ENCODE results near the gene CDC42EP1. TPM values are rescaled to one million over a fixed set of nuclear protein-coding genes. Genes with fewer than 3 reads are reported as not detected.

The CDC42EP1 gene
- total and polyA plus RNA-seq, 2 donors (not counting 3 experiments of a cell fraction or from before 2014, with no cell fraction given), result 82.2 to 141 TPM

DNA sequence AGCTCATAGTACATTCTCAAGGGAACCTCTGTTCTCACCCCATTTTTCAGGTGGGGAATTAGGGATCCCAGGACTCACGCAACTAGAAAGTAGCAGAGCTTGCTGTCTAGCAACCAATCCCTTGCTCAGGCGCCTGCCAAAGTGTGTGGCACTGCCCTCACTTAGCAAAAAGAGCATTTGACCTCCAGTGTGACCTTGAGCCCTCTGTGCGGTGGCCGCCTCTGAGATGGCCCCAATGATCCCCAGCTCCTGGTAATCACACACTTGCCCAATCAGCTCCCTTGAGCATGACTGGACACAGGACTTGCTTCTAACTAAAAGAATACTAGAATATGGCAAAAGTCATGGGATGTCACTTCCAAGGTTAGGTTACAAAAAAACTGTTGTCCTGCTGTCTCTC is 22.2 kb downstream of the CDC42EP1 start:
- ChIA-PET POLR2A (no interaction called here), CTCF (interaction anchor here (1.0 to 8.6 kb wide), 5 partner anchors 9 to 42 kb away, joined by 4 to 73 read pairs (median 6); no protein-coding TSS in a partner anchor)
- H3K4me3 ChIP-seq (replicated peaks in 1 of 3; ENCODE audit: insufficient read depth in 1 of 3, low read depth in 1 of 3, low read length in 3 of 3), result no peak overlapping the region

More for the DNA sequence above, 22.2 kb downstream of the CDC42EP1 start:
- dilution Hi-C loops (cut with MboI; ENCODE audit: extremely low pct_ligation_motif_present, low sequenced_read_pairs), result no loop called here
- Histone ChIP-seq H3K4me2 (ENCODE audit: insufficient read depth, low read length) (no peak overlapping the region), H3K36me3 (ENCODE audit: control insufficient read depth in 2 of 2, extremely low read depth in 1 of 2, insufficient read depth in 2 of 2, low read length in 2 of 2) (no peaks in the 10 kb centered on the region), H3K79me2 (ENCODE audit: control insufficient read depth, insufficient read depth, low read length) (no peaks in the 10 kb centered on the region), H4K20me1 (replicated peaks; ENCODE audit: control insufficient read depth, extremely low read depth, insufficient read depth, low read length) (no peaks in the 10 kb centered on the region), H3K4me1 (ENCODE audit: control insufficient read depth, extremely low read depth, insufficient read depth, low read length) (no peaks in the 10 kb centered on the region), H2AFZ (ENCODE audit: low read depth, low read length) (no peak overlapping the region), H3K9ac (replicated peaks; ENCODE audit: extremely low read depth, insufficient read depth, low read length) (no peak overlapping the region), H3K9me3 (replicated peaks; ENCODE audit: control insufficient read depth, insufficient read depth, low read length) (no peaks in the 10 kb centered on the region), H3K27me3 (ENCODE audit: control insufficient read depth in 2 of 2, insufficient read depth in 2 of 2, low read length in 2 of 2) (peaks cover 4% of the 10 kb centered on the region in 2 experiments), H3K27ac (ENCODE audit: insufficient read depth, low read depth, low read length) (no peak overlapping the region), H3K9me1 (replicated peaks; ENCODE audit: control insufficient read depth, extremely low read depth, insufficient read depth, low read length) (no peaks in the 10 kb centered on the region)
- TF ChIP-seq POLR2A (IDR thresholded peaks at IDR 0.05; ENCODE audit: low read depth, low read length) (no peak), MYC (IDR thresholded peaks at IDR 0.05; ENCODE audit: low read depth, low read length) (no peak), POLR2AphosphoS5 (IDR thresholded peaks at IDR 0.05; ENCODE audit: insufficient read depth, low read depth, low read length) (no peak), GATA2 (IDR thresholded peaks at IDR 0.05; ENCODE audit: insufficient read depth, insufficient read length, low read depth, low read length) (no peak), JUN (IDR thresholded peaks at IDR 0.05; ENCODE audit: borderline replicate concordance, insufficient read depth, insufficient read length, low read depth) (no peak), EZH2 (IDR thresholded peaks at IDR 0.05; ENCODE audit: borderline replicate concordance, low read depth, low read length, severe bottlenecking) (no peak), FOS (IDR thresholded peaks at IDR 0.05; ENCODE audit: borderline replicate concordance, insufficient read depth, low read length) (no peak)
- TF ChIP-seq, protein P1, sequence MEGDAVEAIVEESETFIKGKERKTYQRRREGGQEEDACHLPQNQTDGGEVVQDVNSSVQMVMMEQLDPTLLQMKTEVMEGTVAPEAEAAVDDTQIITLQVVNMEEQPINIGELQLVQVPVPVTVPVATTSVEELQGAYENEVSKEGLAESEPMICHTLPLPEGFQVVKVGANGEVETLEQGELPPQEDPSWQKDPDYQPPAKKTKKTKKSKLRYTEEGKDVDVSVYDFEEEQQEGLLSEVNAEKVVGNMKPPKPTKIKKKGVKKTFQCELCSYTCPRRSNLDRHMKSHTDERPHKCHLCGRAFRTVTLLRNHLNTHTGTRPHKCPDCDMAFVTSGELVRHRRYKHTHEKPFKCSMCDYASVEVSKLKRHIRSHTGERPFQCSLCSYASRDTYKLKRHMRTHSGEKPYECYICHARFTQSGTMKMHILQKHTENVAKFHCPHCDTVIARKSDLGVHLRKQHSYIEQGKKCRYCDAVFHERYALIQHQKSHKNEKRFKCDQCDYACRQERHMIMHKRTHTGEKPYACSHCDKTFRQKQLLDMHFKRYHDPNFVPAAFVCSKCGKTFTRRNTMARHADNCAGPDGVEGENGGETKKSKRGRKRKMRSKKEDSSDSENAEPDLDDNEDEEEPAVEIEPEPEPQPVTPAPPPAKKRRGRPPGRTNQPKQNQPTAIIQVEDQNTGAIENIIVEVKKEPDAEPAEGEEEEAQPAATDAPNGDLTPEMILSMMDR (IDR thresholded peaks at IDR 0.05; ENCODE audit: extremely low read depth in 1 of 2, insufficient read depth in 1 of 2, low read depth in 1 of 2, low read length in 2 of 2), result no peak
- TF ChIP-seq, protein P2, sequence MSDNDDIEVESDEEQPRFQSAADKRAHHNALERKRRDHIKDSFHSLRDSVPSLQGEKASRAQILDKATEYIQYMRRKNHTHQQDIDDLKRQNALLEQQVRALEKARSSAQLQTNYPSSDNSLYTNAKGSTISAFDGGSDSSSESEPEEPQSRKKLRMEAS (IDR thresholded peaks at IDR 0.05; ENCODE audit: insufficient read depth, insufficient read length), result no peak
- FAIRE-seq, result no peak
- intact Hi-C loops (cut with micrococcal nuclease), result no loop called here
- BruUV-seq (replicated peaks), result no TSS peak
- DNase-seq (ENCODE audit: low read depth, low spot score), result no peak

Data from endothelial cell of umbilical vein (primary cell).